ENCODE results near the gene RPL36.
"Not testable (repeated sequence)": the region's sequence is repeated elsewhere in the genome, so short reads cannot be mapped to it uniquely, and the experiment has no call there.

RPL36 gene

DNA sequence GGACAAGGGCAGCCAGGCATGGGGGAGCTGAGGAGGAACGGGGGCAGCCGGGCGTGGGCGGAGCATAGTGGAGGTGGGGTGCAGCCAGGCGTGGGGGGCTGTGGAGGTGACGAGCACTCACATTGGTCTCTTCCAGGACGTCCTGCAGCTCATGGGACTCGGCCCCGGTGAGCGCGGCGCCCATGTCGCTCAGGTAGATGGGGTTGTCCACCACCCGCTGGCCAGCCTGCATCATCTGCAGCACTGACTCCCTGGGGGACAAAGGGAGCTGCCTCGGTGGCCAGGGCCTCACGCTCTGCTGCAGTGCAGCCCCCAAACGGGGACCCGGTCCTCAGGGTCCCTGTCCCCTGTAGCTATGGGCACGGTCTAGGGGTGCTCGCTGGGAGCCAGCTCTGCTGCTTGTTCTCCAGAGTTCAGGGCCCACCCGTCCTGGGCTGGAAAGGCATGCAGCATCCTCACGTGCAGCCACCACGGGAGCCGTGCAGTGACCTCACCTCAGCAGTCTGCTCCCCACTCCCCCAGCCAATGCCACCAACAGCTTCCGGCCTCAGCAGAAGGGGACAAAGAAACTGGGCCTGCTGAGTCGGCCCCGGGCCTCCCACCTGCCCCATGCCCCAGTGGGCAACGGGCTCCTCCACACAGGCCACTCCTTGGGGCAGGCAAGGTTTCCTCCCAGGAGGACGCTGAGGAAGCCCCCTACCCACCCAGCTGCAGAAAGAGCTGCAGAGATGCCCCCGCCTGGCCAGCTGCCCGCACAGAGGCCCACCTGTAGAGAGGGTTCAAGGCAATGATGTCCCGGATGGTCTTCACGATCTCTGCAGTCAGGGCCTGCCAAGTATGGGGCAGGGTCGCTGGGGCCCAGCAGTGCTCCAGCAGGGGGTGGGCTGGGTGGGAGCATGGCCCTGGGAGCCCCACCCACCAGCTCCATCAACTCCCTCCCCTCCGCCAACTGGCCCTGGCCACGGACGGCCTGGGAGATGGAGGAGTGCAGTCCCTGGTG, 17.8 kb downstream of the RPL36 start:
- no peak for DNase-seq

GRCh38 chr19:5711025-5711424, 20.9 kb downstream of the RPL36 start:
- no peak for DNase-seq

DNA sequence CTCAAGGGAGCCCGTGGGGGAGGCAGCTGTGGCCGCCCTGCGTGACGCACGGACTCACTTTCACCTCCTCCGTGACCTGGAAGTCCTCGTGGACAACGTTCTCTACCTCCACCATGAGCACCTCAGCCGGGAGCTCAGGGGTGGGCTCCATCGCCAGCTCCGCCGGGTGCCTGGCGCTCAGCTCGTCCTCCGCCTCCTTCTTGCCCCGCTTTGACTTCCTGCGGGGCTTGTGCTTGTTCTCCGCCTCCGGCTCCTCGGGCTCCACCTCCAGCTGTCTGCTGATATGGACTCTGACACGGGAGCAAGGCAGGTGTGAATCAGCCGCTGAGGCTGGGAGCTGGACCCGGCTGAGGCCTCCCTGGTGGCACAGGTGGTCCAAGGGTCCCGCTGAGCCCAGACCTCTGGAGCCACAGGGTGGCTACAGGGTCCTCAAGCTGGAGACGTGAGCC, 21.6 kb downstream of the RPL36 start:
- DNase-seq = no peak

DNA sequence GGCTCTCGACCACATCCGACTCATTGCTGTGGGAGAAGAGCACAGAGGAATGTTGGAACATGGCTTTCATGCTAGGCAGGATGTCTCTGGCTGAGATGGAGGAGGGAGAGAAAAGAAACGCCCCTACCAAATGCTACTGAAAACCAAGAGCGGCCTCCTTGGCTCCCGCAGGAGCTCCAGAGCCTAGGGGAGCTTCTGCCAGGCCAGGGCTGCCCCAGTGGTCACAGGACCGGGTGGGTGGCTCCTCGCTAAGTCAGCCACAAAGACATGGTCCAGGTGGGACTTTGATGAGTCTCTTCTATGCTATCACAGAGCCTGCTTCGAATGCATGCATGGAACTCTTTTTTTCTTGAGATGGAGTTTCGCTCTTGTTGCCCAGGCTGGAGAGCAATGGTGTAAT, 23.1 kb downstream of the RPL36 start:
- DNase-seq = no peak

- DNase-seq = no peak
These were observed 24.7 kb downstream of the RPL36 start for GRCh38 chr19:5714816-5715215.

- DNase-seq = no peak
These were observed 27.3 kb downstream of the RPL36 start for GRCh38 chr19:5717215-5717935.

- no peak for DNase-seq
These were observed 28.0 kb downstream of the RPL36 start for GRCh38 chr19:5718037-5718578.

DNA sequence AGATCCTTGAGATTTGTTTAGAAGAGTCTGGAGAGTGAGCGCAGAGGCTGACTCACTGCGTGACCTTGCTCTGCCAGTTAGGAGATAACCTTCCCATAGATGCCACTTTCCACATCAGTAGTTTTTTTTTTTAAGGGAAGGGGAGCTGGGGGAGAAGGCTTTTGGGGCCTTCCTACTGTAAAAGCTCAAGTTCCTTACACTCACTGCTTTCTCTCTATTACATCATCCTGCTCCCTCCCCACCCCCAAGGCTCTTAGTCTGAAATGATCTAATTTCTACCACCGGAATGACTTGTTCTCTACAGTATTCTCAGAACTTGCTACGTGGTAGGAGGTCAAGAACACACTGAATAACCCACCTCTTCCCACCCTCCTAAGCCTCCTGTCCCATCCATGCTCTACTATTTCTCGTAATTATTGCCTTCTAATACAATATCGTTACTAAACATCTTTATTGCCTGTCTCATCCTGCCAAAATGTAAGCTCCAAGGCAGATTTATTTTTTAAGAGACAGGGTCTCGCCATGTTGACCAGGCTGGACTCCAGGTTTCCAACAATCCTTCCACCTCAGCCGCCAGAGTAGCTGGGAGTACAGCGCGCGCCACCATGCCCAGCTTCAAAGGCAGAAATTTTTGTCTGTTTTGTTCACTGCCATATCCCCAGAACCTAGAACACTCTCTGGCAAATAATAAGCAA, 28.6 kb downstream of the RPL36 start:
- no peak for DNase-seq

DNA sequence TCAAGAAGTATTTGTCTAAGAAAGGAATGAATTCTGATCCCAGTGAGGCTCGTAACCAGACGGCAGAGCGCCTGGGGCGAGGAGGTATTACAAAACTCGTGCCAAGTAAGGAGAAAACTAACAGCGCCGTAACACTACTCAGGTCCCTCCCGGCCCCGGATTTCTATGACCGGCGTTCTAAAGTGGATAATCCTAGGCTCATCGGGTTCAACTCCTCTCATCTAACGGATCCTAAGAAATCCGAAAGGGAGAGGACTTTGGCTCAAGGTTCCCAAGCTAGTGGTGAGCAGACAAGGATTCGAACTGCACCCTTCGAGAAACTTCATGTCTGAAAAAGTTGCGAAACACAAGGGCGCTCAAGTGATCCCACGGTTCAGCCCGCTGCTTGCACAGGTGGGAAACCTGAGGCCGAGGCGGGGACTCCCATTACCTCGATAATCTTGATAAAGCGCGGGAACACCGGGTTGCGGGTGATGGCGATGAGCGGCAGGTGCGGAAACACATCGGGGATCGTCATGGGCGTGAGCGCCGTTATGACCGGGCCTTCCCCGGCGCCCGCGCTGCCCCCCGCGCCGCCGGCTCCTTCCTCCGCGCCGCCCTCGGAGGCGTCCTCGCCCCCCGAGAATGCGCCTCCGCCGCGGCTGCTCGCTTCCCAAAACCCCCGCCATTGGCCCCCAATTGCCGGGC, 29.3 kb downstream of the RPL36 start:
- DNase-seq = no peak

GRCh38 chr19:5719961-5720790, 30.1 kb downstream of the RPL36 start, which contains the start of the genes CATSPERD and LONP1:
Gene CATSPERD (plus strand): TSS chr19:5720637. CDS start chr19:5720738, 101 bp downstream.
Gene LONP1 (minus strand): TSS chr19:5720146. CDS start chr19:5720132, 14 bp downstream.
- peak; percentile 98 for DNase-seq

DNA sequence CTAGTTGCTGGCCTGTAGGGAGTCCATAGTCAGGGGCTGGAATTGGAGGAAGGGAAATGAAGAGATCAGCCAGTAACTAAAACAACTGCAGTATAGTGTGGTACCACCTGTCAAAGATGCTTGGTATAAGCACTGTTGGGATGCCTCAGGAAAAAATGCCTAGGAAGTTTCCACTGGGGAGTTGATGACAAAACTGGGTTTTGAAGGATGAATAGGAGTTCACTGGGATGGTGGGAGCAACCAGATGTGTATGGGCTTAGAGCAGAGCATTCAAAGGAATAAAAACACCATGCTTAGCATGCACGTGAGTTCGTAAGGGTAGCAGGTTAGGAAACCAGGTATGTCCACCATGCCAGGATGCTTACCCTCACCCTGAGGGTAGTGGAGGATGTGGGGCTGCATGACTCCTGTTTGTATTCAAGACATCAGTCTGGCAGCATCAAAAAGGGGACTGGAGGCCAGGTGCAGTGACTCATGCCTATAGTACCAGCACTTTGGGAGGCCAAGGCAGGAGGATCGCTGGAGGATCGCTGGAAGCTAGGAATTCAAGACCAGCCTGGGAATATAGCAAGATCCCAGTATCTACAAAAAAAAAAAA, 37.5 kb downstream of the RPL36 start:
- no peak for DNase-seq

- DNase-seq = not testable (repeated sequence)
These were observed 43.1 kb downstream of the RPL36 start for GRCh38 chr19:5733172-5733571.

DNA sequence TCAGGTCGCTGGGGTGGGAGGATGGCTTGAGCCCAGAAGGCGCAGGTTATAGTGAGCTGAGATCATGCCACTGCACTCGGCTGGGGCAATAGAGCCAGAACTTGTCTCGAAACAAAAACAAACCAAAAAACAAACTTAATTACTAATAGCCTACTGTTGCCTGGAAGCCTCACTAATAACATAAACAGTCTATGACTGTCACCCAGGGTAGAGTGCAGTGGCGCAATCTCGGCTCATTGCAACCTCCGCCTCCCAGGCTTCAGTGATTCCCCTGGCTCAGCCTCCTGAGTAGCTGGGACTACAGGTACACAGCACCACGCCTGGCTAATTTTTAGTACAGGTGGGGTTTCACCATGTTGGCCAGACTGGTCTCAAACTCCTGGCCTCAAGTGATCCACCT, 48.3 kb downstream of the RPL36 start:
- DNase-seq = no peak
